K562 (cell line): ENCODE measurements around the gene USPL1.

Experiments used
- CTCF ChIP-seq, 3 experiments: IDR thresholded peaks in 2 of 3; conservative IDR thresholded peaks in 1 of 3; 2 replicates each; pipeline ENCODE4 v1.5.1; 2011 to 2012; ENCODE audit warnings: low read length in 3 of 3, mild to moderate bottlenecking in 3 of 3, control low read depth in 2 of 3, improper control_type of control experiment in 1 of 3, inconsistent platforms in 1 of 3, low read depth in 1 of 3, mixed read lengths in 1 of 3, moderate library complexity in 1 of 3; ENCODE audit not compliant: insufficient read depth in 2 of 3
- GATAD2B ChIP-seq: fragments of 450-650 bp; IDR thresholded peaks from 2 replicates; pipeline ENCODE4 v1.6.1; 2017; ENCODE audit warnings: mild to moderate bottlenecking, borderline replicate concordance
- MAFK ChIP-seq: IDR thresholded peaks from 2 replicates; pipeline ENCODE4 v1.6.1; 2011; ENCODE audit warnings: low read length, improper control_type of control experiment
- NR4A1 ChIP-seq, 2 experiments: fragments of 250-450 bp in 1 of 2; fragments of 450-650 bp in 1 of 2; sonication (Bioruptor Pico) in 1 of 2; IDR thresholded peaks; 2 replicates each; pipeline versions ENCODE4 v1.4.0 to v1.6.1; 2016 to 2020; ENCODE audit warnings: mild to moderate bottlenecking in 2 of 2, missing compliant biosample characterization in 1 of 2, missing genetic modification characterization in 1 of 2, moderate library complexity in 1 of 2
- SRF ChIP-seq, 2 experiments: fragments of 250-450, 450-650 bp in 1 of 2; sonication (Bioruptor Pico) in 1 of 2; sonication (generic) in 1 of 2; formaldehyde crosslinking; IDR thresholded peaks; 2 replicates each; pipeline versions ENCODE4 v1.5.0 to v1.5.1; 2020 to 2022; ENCODE audit warnings: mild to moderate bottlenecking in 1 of 2, missing genetic modification reagents in 1 of 2
- TRIM28 ChIP-seq: fragments of 450-650 bp; IDR thresholded peaks from 2 replicates; pipeline ENCODE4 v1.6.1; 2017
- XRCC5 ChIP-seq: fragments of 200-400 bp; formaldehyde crosslinking; IDR thresholded peaks from 2 replicates; pipeline ENCODE4 v1.6.1; 2017; ENCODE audit warnings: low read depth, mild to moderate bottlenecking, low read length
- ZNF589 ChIP-seq: fragments of 200-800 bp; sonication (Bioruptor generic); IDR thresholded peaks from 2 replicates; pipeline ENCODE4 v1.6.1; 2016; ENCODE audit warnings: low read depth, missing genetic modification characterization, missing compliant biosample characterization

- TF ChIP-seq XRCC5 (no peak), ZNF589 (no peak), TRIM28 (no peak), NR4A1 (CRISPR knock-in tag; IDR thresholded peaks at IDR 0.05) (no peak), NR4A1 (tag; IDR thresholded peaks at IDR 0.05) (no peak), CTCF (IDR thresholded peaks at IDR 0.05 in 2 of 3, conservative IDR thresholded peaks at IDR 0.05 in 1 of 3; ENCODE audit: insufficient read depth in 2 of 3, low read depth in 1 of 3, low read length in 3 of 3) (no peak), SRF (CRISPR knock-in tag; IDR thresholded peaks at IDR 0.05) (no peak), GATAD2B (no peak), MAFK (no peak)
Observed at GRCh38 chr13:30705680-30706079, 88.0 kb downstream of the USPL1 start.
